Panc1 (cell line): ENCODE results near the gene ZBTB12. TPM values are rescaled to one million over a fixed set of nuclear protein-coding genes. Genes with fewer than 3 reads are reported as not detected.

ENCODE experiments used
- ATAC-seq: fragments of 200-7000 bp; cut with Tn5 transposase; 2 replicates; pipeline ENCODE4 v1.9.1; 2020; ENCODE audit warnings: mild to moderate bottlenecking, moderate library complexity
- BruUV-seq: library from RNA; stranded (reverse); fragments of 400-500 nt; replicated peaks from 2 replicates; lab custom pipeline; 2021; lab: Mats Ljungman, UMichigan
- CTCF ChIA-PET: fragments of 300-600 bp; sonication (Branson Sonifier 250); formaldehyde crosslinking; loops from one replicate; lab custom pipeline; 2022; ENCODE audit warnings: antibody characterized with exemption; lab: Charles Lee
- POLR2A ChIA-PET: fragments of 300-600 bp; sonication (Branson Sonifier 250); formaldehyde crosslinking; loops from one replicate; lab custom pipeline; 2022; ENCODE audit warnings: antibody characterized with exemption; lab: Charles Lee
- DNase-seq: peaks from one replicate; pipeline ENCODE4 v3.0.0-alpha.2; 2010; ENCODE audit warnings: low read depth, low spot score
- H3K27ac ChIP-seq: 2 replicates; pipeline ENCODE4 v1.5.1; 2011; ENCODE audit warnings: mild to moderate bottlenecking, low read length, inconsistent platforms
- H3K27me3 ChIP-seq: fragments of 200-500 bp; sonication (Bioruptor generic); 2 replicates; pipeline ENCODE4 v1.6.0; 2014; ENCODE audit warnings: low read length, inconsistent platforms; ENCODE audit not compliant: control insufficient read depth, insufficient read depth
- H3K36me3 ChIP-seq: fragments of 200-500 bp; sonication (Bioruptor generic); 2 replicates; pipeline ENCODE4 v1.5.1; 2014; ENCODE audit warnings: inconsistent platforms, mild to moderate bottlenecking, low read length, moderate library complexity; ENCODE audit not compliant: control insufficient read depth, insufficient read depth
- H3K4me1 ChIP-seq: 2 replicates; pipeline ENCODE4 v1.5.1; 2011; ENCODE audit warnings: inconsistent platforms, mild to moderate bottlenecking, low read length, moderate library complexity; ENCODE audit not compliant: control insufficient read depth, insufficient read depth
- H3K4me3 ChIP-seq, 2 experiments: 2 replicates each; pipeline ENCODE4 v1.5.1; 2011 to 2012; ENCODE audit warnings: low read depth in 2 of 2, low read length in 2 of 2, mild to moderate bottlenecking in 2 of 2, inconsistent platforms in 1 of 2, moderate library complexity in 1 of 2
- H3K9me3 ChIP-seq: fragments of 200-500 bp; sonication (Bioruptor generic); 2 replicates; pipeline ENCODE4 v1.5.1; 2014; ENCODE audit warnings: low read depth, mild to moderate bottlenecking, inconsistent platforms, low read length, moderate library complexity; ENCODE audit not compliant: control insufficient read depth, insufficient read depth
- CTCF ChIP-seq: fragments of 450-650 bp; IDR thresholded peaks from 2 replicates; pipeline ENCODE4 v1.5.1; 2017; ENCODE audit warnings: mild to moderate bottlenecking
- POLR2AphosphoS5 ChIP-seq: IDR thresholded peaks from 2 replicates; pipeline ENCODE4 v1.6.1; 2012; ENCODE audit warnings: mild to moderate bottlenecking, low read depth, low read length, moderate library complexity
- REST ChIP-seq, 2 experiments: IDR thresholded peaks; 2 replicates each; pipeline ENCODE4 v1.6.1; 2011 to 2012; ENCODE audit warnings: low read depth in 2 of 2, control low read depth in 1 of 2, low read length in 1 of 2, mild to moderate bottlenecking in 1 of 2, moderate library complexity in 1 of 2; ENCODE audit not compliant: insufficient read depth in 1 of 2
- SIN3A ChIP-seq: IDR thresholded peaks from 2 replicates; pipeline ENCODE4 v1.6.1; 2012; ENCODE audit warnings: low read depth, mild to moderate bottlenecking, low read length, moderate library complexity, borderline replicate concordance; ENCODE audit not compliant: insufficient read depth
- TCF7L2 ChIP-seq: IDR thresholded peaks from 2 replicates; pipeline ENCODE4 v1.6.1; 2011; ENCODE audit warnings: mild to moderate bottlenecking, low read depth, low read length, inconsistent platforms
- in situ Hi-C: cut with HindIII; loops from 2 replicates; pipeline ENCODE4 v1.10.0; 2016; ENCODE audit warnings: low sequenced_read_pairs, low pct_unique_long_range_greater_than_20kb
- intact Hi-C: fragments of 100-400 bp; cut with micrococcal nuclease; formaldehyde crosslinking; loops from one replicate; pipeline ENCODE4 v1.10.0; 2022; ENCODE audit not compliant: unreplicated experiment
- total RNA-seq: library from RNA; stranded (reverse); gene quantifications from one replicate; pipeline ENCODE4 v1.2.1, GENCODE V29; 2021; ENCODE audit not compliant: unreplicated experiment

The ZBTB12 gene
- total RNA-seq, 1 experiment from 2014 or later: 9.4 TPM

- ChIA-PET POLR2A (interaction anchor here (0.6 kb wide), 2 partner anchors 17 to 179 kb away, joined by 3 read pairs; no protein-coding TSS in a partner anchor), CTCF (interaction anchor here (0.6 to 1.0 kb wide), 2 partner anchors 24 to 432 kb away, joined by 3 to 9 read pairs; no protein-coding TSS in a partner anchor)
- Histone ChIP-seq H3K36me3 (no peaks in the 10 kb centered on the region), H3K27me3 (no peaks in the 10 kb centered on the region), H3K4me1 (peaks cover 45% of the 10 kb centered on the region), H3K9me3 (no peaks in the 10 kb centered on the region), H3K4me3 (no peak overlapping the region), H3K27ac (peak overlapping the region; percentile 67)
- TF ChIP-seq POLR2AphosphoS5 (no peak), REST (IDR thresholded peaks at IDR 0.05; ENCODE audit: insufficient read depth in 1 of 2, low read depth in 2 of 2, low read length in 1 of 2) (no peak), SIN3A (no peak), TCF7L2 (peak; percentile 61), CTCF (no peak)
- no TSS peak for BruUV-seq
- in situ Hi-C loops (no loop called here), intact Hi-C loops (no loop called here)
- DNase-seq: no peak
- ATAC-seq: 0 out of 2 replicates have a peak, but pooled peaks have one; percentile 7
Observed at GRCh38 chr6:31874836-31875572, 26.9 kb downstream of the ZBTB12 start.

GRCh38 chr6:31874084-31874670 lies 27.7 kb downstream of the ZBTB12 start:
- BruUV-seq: no TSS peak
- no peaks in the 10 kb centered on the region for H3K27me3 ChIP-seq
- intact Hi-C loops (no loop called here), in situ Hi-C loops (no loop called here)
- ChIA-PET CTCF (no interaction called here), POLR2A (no interaction called here)
- peak overlapping the region; percentile 24 for H3K27ac ChIP-seq
- H3K9me3 ChIP-seq: no peaks in the 10 kb centered on the region
- H3K4me1 ChIP-seq: peaks cover 46% of the 10 kb centered on the region
- no peaks in the 10 kb centered on the region for H3K36me3 ChIP-seq
- H3K4me3 ChIP-seq: no peak overlapping the region
- TF ChIP-seq CTCF (no peak), POLR2AphosphoS5 (no peak), REST (IDR thresholded peaks at IDR 0.05; ENCODE audit: insufficient read depth in 1 of 2, low read depth in 2 of 2, low read length in 1 of 2) (no peak)
- DNase-seq: no peak
- ATAC-seq: no peak
